ENCODE measurements around the gene NEDD4L.

DNA sequence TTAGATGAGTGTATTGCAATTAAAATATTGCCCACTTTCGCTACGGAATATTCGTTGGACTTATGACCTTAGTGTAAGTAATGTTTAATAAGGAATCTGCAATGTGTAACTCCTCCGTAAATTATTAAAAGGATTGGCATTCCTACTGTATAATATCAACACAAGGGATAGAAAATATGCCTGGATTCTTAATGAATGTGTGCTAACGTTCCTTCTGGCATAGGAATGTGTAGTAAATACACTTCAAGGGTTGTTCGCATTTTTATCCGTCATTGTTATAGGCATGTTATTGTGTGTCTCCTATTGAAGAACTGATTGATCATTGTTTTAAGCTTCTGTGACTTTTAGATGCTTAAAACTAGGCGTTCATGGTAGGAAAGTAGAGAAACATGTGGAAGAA is 134.5 kb downstream of the NEDD4L start:
- TF ChIP-seq L3MBTL2 (conservative IDR thresholded peaks at IDR 0.05): no peak
- TF ChIP-seq ZNF384 (IDR thresholded peaks at IDR 0.05): no peak
- no peak for TF ChIP-seq SP1 (IDR thresholded peaks at IDR 0.05)
- TF ChIP-seq NFRKB (IDR thresholded peaks at IDR 0.05): no peak
- TF ChIP-seq FOXK2 (IDR thresholded peaks at IDR 0.05): no peak
- TF ChIP-seq FOXA1 (IDR thresholded peaks at IDR 0.05): no peak
